ENCODE data around the gene NIPSNAP3A.

NIPSNAP3A gene

DNA sequence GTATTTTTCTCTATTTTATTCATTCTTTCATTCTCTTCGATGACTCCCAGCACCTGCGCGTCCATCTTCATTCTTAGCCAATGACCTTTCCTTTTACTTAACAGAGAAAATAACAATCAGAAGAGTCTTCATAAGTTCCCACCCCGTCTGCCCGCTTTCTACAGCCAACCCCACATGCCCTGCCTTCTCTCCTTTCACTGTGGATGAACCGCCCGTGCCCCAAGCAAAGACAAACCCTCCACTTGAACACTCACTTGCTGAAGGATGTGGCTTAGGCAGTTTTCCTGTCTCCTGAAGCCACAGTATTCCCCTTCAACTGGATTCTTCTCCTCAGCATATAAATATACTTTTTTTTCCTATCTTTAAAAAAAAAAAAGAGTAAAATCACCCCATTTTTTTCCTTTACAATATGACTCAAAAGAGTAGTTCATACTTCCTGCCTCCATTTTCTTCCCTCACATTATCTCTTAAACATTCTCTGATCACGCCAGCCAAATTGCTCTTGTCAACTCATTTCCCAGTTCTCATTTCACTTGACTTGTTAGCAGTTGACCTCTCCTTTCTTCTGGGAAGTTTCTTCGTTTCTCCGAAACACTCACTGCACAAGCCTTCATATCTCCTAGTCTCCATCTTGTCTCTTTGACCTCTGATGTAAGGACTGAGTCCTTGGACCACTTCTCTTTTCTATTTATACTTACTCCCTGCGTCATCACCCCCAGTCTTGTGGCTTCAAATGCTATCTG is 27.5 kb downstream of the NIPSNAP3A start:
- no peak for DNase-seq (ENCODE audit: low read depth)
- Histone ChIP-seq H3K36me3 (ENCODE audit: control insufficient read depth, insufficient read depth, low read length, severe bottlenecking) (peaks cover 8% of the 10 kb centered on the region), H3K9me3 (ENCODE audit: control insufficient read depth, low read length) (no peaks in the 10 kb centered on the region), H3K27me3 (replicated peaks; ENCODE audit: control insufficient read depth, insufficient read depth, low read length) (no peaks in the 10 kb centered on the region), H3K9ac (ENCODE audit: low read length) (no peak overlapping the region), H3K4me3 (ENCODE audit: low read length) (no peak overlapping the region), H3K4me1 (ENCODE audit: control insufficient read depth, insufficient read depth, low read length) (peaks cover 63% of the 10 kb centered on the region)

DNA sequence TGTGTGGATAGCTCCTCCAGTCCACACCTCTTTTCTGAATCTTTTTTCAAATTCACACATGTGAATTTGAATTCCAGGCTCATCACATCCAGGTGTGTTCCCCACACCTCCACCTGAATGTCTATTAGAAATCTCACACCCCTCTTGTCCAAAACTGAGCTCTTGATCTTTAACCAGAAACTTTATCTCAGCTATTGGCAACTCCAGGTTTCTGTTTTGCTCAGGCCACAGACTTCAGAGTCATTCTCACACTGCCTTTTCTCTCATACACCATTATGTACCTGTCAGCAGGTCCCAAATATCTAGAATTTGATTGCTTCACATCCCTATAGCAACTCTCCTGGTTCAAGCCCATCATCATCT is 28.1 kb downstream of the NIPSNAP3A start:
- Histone ChIP-seq H3K4me3 (ENCODE audit: low read length) (no peak overlapping the region), H3K9me3 (ENCODE audit: control insufficient read depth, low read length) (no peaks in the 10 kb centered on the region), H3K4me1 (ENCODE audit: control insufficient read depth, insufficient read depth, low read length) (peaks cover 69% of the 10 kb centered on the region), H3K27me3 (replicated peaks; ENCODE audit: control insufficient read depth, insufficient read depth, low read length) (no peaks in the 10 kb centered on the region), H3K9ac (ENCODE audit: low read length) (no peak overlapping the region), H3K36me3 (ENCODE audit: control insufficient read depth, insufficient read depth, low read length, severe bottlenecking) (peaks cover 11% of the 10 kb centered on the region)
- no peak for DNase-seq (ENCODE audit: low read depth)

DNA sequence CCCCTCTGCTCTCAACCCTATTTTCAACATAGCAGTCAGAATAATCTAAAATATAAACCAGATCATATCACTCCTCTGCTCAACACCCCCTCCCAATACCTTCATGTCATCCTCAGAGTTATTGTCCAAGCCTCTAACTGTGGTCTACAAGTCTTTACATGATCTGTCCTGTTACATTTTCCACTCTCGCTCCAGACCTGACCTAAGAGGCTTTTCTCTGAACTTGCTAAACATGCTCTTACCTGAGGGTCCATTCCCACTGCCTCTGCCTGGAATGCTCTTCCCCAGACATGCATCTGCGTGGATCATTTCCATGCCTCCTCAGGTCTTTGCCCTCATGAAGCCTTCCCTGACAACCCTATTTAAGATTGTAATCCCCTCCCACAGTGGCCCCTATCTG is 28.5 kb downstream of the NIPSNAP3A start:
- DNase-seq (ENCODE audit: low read depth) = no peak
- Histone ChIP-seq H3K9ac (ENCODE audit: low read length) (no peak overlapping the region), H3K9me3 (ENCODE audit: control insufficient read depth, low read length) (no peaks in the 10 kb centered on the region), H3K4me3 (ENCODE audit: low read length) (no peak overlapping the region), H3K27me3 (replicated peaks; ENCODE audit: control insufficient read depth, insufficient read depth, low read length) (no peaks in the 10 kb centered on the region), H3K36me3 (ENCODE audit: control insufficient read depth, insufficient read depth, low read length, severe bottlenecking) (peaks cover 11% of the 10 kb centered on the region), H3K4me1 (ENCODE audit: control insufficient read depth, insufficient read depth, low read length) (peaks cover 72% of the 10 kb centered on the region)

DNA sequence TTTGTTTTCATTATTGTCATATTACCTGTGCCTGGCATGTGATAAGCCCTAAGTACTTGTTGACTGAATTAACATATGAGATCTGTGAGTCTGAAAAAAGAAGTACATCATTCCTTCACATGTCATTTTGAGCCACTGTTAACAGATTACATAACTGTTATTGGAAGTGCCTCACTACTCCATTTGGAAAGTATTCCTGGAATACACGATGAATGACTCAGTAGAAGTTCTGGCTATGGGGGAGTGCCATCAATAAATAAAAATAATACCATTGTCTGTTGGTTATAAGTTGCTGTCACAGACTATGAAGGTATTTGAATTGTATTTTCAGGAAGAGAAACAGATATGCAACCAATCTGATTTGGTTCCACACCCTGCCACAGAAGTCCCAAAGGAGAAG is 29.3 kb downstream of the NIPSNAP3A start:
- Histone ChIP-seq H3K9ac (ENCODE audit: low read length) (no peak overlapping the region), H3K9me3 (ENCODE audit: control insufficient read depth, low read length) (no peaks in the 10 kb centered on the region), H3K27me3 (replicated peaks; ENCODE audit: control insufficient read depth, insufficient read depth, low read length) (no peaks in the 10 kb centered on the region), H3K4me1 (ENCODE audit: control insufficient read depth, insufficient read depth, low read length) (peaks cover 80% of the 10 kb centered on the region), H3K36me3 (ENCODE audit: control insufficient read depth, insufficient read depth, low read length, severe bottlenecking) (peaks cover 17% of the 10 kb centered on the region), H3K4me3 (ENCODE audit: low read length) (no peak overlapping the region)
- no peak for DNase-seq (ENCODE audit: low read depth)

DNA sequence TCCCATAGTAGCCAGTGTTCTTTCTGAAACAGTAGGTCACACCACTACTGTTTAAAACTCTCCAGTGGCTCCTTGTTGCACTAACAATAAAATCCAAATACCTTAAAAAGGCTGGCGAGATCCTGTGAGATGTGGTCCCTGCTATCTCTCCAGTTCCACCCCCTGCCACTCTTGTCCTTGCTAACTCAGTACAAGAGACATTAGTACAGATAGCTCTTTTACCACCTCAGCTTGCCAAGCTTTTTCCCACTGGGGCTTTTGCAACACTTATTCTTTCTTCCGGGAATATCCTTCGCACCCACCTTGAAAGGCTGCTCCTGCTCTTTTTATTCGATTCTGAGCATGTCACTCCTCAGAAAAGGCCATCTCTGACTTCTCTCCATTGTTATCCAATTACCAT is 31.3 kb downstream of the NIPSNAP3A start:
- H3K9me3 ChIP-seq (ENCODE audit: control insufficient read depth, low read length) = no peaks in the 10 kb centered on the region
- no peaks in the 10 kb centered on the region for H3K27me3 ChIP-seq (replicated peaks; ENCODE audit: control insufficient read depth, insufficient read depth, low read length)
- H3K9ac ChIP-seq (ENCODE audit: low read length) = no peak overlapping the region
- peaks cover 37% of the 10 kb centered on the region for H3K36me3 ChIP-seq (ENCODE audit: control insufficient read depth, insufficient read depth, low read length, severe bottlenecking)
- no peak overlapping the region for H3K4me3 ChIP-seq (ENCODE audit: low read length)
- DNase-seq (ENCODE audit: low read depth) = no peak
- peaks cover 84% of the 10 kb centered on the region for H3K4me1 ChIP-seq (ENCODE audit: control insufficient read depth, insufficient read depth, low read length)

DNA sequence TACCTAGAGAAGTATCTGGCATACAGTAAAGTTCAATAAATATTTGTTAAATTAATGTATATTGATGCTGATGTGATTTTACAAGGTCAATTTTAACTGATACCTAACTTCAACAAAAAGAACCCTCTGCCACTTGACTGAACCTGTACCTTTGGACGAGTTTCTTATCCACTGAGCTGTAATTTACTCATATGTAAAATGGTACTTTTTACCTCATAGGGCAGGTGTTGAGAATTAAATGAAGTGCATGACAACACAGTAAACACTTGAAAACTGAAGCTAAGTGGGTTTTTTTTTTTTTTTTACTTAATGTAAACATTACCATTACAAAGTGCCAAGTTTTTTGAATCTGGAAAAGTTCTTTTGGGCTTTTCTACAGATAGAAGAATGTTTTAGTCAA is 31.9 kb downstream of the NIPSNAP3A start:
- Histone ChIP-seq H3K4me1 (ENCODE audit: control insufficient read depth, insufficient read depth, low read length) (peaks cover 79% of the 10 kb centered on the region), H3K9me3 (ENCODE audit: control insufficient read depth, low read length) (no peaks in the 10 kb centered on the region), H3K9ac (ENCODE audit: low read length) (no peak overlapping the region), H3K27me3 (replicated peaks; ENCODE audit: control insufficient read depth, insufficient read depth, low read length) (no peaks in the 10 kb centered on the region), H3K4me3 (ENCODE audit: low read length) (no peak overlapping the region), H3K36me3 (ENCODE audit: control insufficient read depth, insufficient read depth, low read length, severe bottlenecking) (peaks cover 42% of the 10 kb centered on the region)
- DNase-seq (ENCODE audit: low read depth) = no peak

DNA sequence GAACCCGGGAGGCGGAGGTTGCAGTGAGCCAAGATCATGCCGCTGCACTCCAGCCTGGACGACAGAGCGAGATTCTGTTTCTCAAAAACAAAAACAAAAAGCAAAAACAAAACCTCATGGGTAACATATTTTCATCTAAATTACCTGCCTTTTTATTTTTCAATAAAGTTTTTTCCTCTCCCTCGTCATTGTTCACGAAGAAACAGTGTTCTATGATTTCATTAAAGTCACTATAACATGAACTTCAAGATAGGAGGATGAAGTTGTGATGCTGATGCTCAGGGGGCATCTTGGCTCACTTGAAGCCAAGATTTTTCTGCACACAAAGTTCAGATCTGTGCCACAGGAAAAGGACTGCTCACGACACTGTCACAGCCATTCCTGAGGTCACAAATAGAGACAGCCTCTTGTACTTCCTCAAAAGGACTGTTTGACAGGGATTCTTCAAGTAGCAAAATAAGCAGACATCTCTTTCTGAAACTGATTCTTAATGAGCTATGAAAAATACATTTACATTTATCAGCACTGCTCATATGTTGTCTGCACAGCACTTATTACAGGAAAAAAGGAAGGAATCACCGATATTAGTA is 32.6 kb downstream of the NIPSNAP3A start:
- H3K9ac ChIP-seq (ENCODE audit: low read length) = peak overlapping the region; percentile 63
- H3K27me3 ChIP-seq (replicated peaks; ENCODE audit: control insufficient read depth, insufficient read depth, low read length) = no peaks in the 10 kb centered on the region
- H3K4me1 ChIP-seq (ENCODE audit: control insufficient read depth, insufficient read depth, low read length) = peaks cover 75% of the 10 kb centered on the region
- H3K36me3 ChIP-seq (ENCODE audit: control insufficient read depth, insufficient read depth, low read length, severe bottlenecking) = peaks cover 49% of the 10 kb centered on the region
- no peak for DNase-seq (ENCODE audit: low read depth)
- H3K9me3 ChIP-seq (ENCODE audit: control insufficient read depth, low read length) = no peaks in the 10 kb centered on the region
- H3K4me3 ChIP-seq (ENCODE audit: low read length) = no peak overlapping the region

DNA sequence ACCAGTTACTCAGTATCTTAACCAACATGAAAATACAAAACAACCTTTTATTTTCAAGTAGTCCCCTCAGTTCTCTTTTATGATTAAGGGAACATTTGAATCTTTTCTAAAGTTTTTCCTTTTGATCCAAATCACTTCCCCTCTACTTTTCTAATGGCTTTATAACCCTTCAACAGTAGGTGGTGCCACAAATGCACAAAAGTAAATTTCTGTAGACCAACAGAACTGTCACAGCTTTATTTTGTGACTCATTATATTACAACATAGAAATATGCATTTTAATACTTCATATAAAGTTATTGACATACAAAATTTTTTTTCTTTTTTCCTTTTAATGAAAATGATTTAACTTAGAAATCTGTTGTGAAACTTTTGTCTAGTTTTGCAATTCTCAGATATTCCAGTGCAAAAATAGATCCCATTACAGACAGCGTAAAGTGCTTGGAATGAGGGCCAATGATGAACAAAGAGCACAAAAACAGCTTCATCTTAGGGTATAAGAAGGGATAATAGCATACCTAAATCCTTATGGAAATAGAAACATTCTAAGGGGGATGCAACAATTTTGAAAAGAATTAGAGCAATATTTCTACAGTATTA is 33.4 kb downstream of the NIPSNAP3A start:
- Histone ChIP-seq H3K9me3 (ENCODE audit: control insufficient read depth, low read length) (no peaks in the 10 kb centered on the region), H3K9ac (ENCODE audit: low read length) (peak overlapping the region; percentile 63), H3K4me1 (ENCODE audit: control insufficient read depth, insufficient read depth, low read length) (peaks cover 75% of the 10 kb centered on the region), H3K4me3 (ENCODE audit: low read length) (no peak overlapping the region), H3K36me3 (ENCODE audit: control insufficient read depth, insufficient read depth, low read length, severe bottlenecking) (peaks cover 58% of the 10 kb centered on the region), H3K27me3 (replicated peaks; ENCODE audit: control insufficient read depth, insufficient read depth, low read length) (no peaks in the 10 kb centered on the region)
- DNase-seq (ENCODE audit: low read depth) = peak; percentile 78

DNA sequence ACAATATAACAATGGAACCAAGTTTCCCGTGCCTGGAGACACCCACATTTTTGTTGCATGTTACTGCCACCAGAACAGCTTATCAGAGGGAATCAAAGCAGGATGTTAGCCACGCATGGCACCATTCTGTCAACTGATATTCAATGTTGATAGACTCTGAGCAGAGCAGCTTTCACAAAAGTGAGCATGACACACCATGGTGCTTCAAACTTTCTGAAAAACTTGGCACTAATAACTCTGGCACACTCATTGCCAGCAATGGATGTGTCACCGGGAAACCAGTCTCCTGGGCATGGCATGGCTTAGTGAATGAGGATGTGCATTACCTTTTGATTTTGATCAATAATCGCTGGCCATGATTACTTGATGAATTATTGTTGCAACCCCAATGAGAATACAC is 36.1 kb downstream of the NIPSNAP3A start:
- H3K4me3 ChIP-seq (ENCODE audit: low read length) = no peak overlapping the region
- H3K9ac ChIP-seq (ENCODE audit: low read length) = no peak overlapping the region
- H3K4me1 ChIP-seq (ENCODE audit: control insufficient read depth, insufficient read depth, low read length) = peaks cover 51% of the 10 kb centered on the region
- no peaks in the 10 kb centered on the region for H3K27me3 ChIP-seq (replicated peaks; ENCODE audit: control insufficient read depth, insufficient read depth, low read length)
- DNase-seq (ENCODE audit: low read depth) = no peak
- H3K36me3 ChIP-seq (ENCODE audit: control insufficient read depth, insufficient read depth, low read length, severe bottlenecking) = peaks cover 85% of the 10 kb centered on the region
- H3K9me3 ChIP-seq (ENCODE audit: control insufficient read depth, low read length) = no peaks in the 10 kb centered on the region

DNA sequence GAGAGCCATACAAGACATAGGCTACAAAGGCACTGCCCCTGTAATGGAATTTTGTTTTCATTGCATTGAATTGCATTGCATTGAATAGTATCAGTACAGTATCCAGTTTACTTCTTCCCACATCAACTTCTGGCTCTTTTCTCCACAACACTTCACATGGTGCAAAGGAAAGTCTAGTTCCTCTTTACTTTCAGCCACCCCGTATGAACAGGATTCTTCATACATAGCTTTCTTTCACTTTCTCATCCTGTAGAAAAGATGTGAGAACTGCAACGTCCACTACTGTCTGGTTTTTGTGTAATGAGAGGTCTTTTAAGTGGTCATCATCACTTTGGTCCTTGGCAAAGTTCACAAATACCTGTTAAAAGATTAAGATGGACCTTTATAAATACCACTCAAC is 36.6 kb downstream of the NIPSNAP3A start:
- H3K4me3 ChIP-seq (ENCODE audit: low read length) = no peak overlapping the region
- peaks cover 90% of the 10 kb centered on the region for H3K36me3 ChIP-seq (ENCODE audit: control insufficient read depth, insufficient read depth, low read length, severe bottlenecking)
- DNase-seq (ENCODE audit: low read depth) = no peak
- H3K27me3 ChIP-seq (replicated peaks; ENCODE audit: control insufficient read depth, insufficient read depth, low read length) = no peaks in the 10 kb centered on the region
- H3K9me3 ChIP-seq (ENCODE audit: control insufficient read depth, low read length) = no peaks in the 10 kb centered on the region
- no peak overlapping the region for H3K9ac ChIP-seq (ENCODE audit: low read length)
- peaks cover 51% of the 10 kb centered on the region for H3K4me1 ChIP-seq (ENCODE audit: control insufficient read depth, insufficient read depth, low read length)

DNA sequence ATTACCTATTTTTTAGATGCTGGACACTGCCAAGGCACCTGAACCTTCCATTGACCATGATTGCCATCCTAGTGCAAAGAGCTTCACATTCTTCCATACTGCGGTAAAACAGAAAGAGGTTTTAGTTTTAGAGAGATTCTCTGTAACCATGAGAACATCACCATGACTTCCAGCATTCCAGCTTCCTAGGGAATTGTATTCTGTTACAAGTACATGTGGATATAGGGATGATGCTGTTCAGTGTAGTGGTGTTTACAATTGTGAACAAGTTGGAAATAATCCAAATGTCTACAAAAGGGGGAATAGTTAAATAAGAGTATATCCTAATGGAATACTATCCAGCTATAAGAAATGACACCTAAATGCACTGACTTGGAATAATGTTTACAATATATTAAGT is 38.8 kb downstream of the NIPSNAP3A start:
- H3K36me3 ChIP-seq (ENCODE audit: control insufficient read depth, insufficient read depth, low read length, severe bottlenecking) = peaks cover 100% of the 10 kb centered on the region
- no peak overlapping the region for H3K4me3 ChIP-seq (ENCODE audit: low read length)
- no peak overlapping the region for H3K9ac ChIP-seq (ENCODE audit: low read length)
- no peaks in the 10 kb centered on the region for H3K9me3 ChIP-seq (ENCODE audit: control insufficient read depth, low read length)
- H3K4me1 ChIP-seq (ENCODE audit: control insufficient read depth, insufficient read depth, low read length) = peaks cover 34% of the 10 kb centered on the region
- H3K27me3 ChIP-seq (replicated peaks; ENCODE audit: control insufficient read depth, insufficient read depth, low read length) = no peaks in the 10 kb centered on the region
- DNase-seq (ENCODE audit: low read depth) = no peak

Measured in adipocyte (in vitro differentiated cells).